T1000 (cell line): ENCODE measurements around the gene RET.

Experiments used
- DNase-seq: peaks from one replicate; lab custom pipeline; 2025; ENCODE audit warnings: mixed read lengths; lab: John Stamatoyannopoulos, UW

RET gene

DNA sequence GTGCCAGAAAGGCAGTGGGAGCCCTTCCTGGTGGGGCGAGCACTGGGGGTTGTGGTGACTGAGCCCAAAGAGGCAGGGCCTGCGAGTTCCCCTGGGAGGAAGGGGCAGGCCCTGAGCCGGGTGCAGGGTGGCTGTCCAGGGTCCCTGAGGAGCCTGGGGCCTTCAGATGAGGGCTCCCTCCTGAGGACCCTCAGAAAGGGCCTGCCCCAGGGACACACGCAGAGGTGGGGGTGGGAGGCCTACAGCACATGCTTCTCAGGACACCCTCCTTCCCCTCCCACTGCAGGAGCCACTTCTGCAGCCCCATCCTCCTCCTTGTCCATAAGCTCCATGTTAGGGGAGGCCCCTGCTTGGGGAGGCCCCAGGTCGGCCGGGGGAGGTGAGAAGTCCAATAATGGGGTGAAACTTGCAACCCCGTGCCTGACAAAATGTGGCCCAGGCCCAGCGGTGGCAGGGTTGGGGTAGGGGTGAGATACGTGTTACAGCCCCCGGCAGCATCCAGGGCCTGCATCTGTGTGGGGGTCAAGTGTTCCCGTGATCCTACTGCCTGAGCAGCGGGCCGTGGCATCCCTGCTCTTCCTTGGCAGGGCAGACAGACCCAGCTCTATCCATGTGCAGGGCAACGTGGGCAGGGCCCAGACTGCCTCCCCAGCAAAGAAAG lies 31.8 kb upstream of the RET start:
- no peak for DNase-seq

DNA sequence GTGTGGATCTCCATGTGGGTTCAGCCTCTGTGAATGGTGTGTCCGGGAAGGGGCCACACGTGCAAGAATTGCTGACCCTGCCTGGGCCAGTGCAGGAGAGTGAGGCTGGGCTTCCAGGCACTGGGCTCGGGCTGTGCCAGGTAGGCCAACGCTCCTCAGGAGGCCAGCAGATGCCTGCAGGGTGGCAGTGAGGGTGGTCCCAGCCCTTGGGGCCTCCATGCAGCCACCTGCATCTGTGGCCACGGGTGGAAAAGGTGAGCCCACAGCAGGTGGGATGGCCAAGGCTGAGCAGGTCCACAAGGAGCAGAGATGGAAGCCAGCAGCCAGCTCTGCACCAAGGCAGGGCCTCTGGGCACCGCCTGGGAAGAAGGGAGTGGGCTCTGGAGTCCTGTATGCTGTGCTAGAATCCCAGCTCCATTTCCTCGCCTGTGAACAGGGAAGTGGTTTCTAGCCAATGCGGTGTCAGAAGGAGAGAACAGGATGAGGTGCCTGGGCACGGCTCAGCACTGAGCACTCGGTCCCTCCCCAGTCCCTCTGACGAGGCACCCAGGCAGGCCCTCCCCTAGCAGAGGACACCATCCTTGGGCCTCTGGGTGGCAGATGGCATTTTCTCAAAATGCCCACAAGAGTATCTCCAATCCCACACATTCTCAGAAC lies 31.1 kb upstream of the RET start:
- DNase-seq = no peak

DNA sequence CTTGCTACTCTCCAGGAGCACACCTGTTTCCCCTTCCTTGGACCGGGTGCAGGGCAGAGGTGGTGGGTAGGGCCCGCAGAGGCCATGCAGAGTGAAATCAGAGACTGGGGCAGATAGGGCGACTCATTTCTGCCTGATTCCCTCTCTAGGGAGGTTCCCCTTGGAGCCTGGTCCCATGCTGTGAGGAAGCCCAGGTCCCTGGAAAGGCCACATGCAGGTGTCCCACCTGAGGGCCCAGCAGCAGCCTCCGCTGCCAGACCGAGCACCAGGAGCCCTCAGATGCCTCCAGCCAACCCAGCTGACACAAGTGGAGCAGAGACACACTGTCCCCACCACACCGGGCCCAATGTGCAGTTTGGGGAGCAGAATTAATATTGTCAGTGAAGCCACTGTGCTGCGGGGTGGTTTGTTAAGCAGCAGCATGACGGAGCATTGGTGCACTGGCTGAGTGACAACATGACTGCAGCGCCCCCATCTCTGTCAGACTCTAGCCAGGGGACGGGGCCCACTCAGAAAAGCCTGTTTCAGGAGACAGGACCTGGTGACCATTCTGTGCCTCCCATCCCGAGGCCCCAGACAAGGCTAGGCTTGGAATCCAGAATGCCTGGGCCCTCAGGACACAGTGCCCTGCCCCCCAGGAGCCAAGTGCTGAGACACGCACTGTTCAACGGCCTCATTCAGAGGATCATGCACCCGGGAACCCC lies 30.4 kb upstream of the RET start:
- DNase-seq = no peak

DNA sequence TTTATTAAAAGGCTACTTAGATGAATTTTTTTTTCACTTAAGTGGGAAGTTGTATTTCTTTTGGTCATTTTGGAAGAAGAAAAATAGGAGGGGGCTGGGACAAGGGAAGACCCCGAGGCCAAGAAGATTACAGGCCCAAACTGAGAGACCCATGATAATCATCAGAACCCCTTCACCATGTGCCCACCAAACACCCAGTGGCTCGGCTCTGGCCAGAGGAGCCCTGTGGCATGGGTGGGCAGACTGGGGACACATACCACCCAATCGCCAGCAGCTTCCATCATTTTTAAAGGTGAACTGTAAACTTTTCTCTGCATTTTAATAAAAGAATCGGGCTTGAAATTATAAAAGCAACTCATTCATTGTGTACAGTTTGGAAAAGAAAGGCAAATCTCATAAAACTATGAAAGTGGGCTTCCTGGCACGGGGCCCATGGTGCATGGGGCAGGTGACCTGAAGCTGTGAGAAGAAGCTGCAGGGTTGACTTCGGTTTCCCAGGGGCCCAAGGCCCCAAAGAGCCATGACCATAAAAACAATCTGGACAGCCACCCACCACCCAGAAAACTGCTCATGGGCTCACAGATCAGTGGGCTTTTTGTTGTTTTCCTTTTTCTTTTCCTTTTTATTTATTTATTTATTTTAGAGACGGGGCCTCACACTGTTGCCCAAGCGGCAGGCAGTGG lies 29.4 kb upstream of the RET start:
- DNase-seq = no peak

DNA sequence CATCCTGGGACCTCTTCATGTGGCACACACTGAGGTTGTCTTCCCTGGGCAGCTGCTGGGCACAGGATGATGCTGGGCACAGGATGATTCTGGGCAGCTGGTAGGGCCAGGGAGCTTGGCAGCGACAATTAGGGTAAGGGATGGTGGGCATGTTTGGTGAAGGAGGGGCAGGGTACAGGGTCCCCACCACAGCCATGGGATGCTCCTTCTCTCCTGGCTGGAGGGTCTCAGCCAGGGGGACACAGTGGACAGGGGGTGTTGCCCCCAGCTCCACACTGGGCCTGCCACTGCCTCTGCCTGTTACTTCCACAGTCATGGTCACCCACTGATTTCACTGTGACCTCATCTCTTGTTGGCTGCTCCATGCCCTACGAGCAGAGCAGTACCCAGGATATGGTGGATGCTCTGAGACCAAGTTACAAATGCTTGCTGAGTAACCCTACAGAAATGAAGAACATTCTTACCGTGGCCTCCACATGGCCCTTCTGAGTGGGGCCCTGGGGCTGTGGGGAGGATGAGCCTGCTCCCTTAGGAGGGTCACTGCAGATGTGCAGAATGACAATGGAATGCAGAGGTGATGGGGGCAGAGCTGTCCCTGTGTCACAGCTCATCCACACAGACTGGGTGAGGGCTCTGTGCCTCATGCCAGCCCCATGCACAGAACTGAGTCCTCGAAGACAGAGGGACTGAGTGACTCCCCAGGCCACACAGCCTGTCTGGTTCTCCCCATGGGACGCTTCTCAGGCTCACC lies 28.4 kb upstream of the RET start:
- no peak for DNase-seq

DNA sequence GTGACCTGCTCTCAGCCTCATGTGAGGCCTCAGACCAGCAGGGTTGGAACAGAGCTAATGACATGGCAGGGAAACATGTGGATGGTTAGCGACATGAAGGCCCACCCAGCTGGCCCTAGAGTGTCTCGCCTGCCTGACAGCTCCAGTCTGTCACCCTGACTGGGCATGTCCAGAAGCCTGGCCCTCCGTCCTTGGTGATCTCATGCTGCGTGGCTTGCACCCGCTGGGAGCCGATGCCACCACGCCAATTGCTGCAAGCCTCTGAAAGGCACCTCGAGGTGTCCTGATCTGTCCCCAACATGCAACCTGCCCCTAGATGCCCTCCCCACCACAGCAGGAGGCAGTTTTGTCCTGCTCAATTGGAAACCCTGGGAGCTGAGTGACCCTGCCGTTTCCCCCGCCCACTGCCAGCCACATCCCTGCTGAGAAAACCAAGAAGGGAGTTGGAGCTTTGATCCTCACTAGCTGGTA lies 27.8 kb upstream of the RET start:
- DNase-seq = no peak

DNA sequence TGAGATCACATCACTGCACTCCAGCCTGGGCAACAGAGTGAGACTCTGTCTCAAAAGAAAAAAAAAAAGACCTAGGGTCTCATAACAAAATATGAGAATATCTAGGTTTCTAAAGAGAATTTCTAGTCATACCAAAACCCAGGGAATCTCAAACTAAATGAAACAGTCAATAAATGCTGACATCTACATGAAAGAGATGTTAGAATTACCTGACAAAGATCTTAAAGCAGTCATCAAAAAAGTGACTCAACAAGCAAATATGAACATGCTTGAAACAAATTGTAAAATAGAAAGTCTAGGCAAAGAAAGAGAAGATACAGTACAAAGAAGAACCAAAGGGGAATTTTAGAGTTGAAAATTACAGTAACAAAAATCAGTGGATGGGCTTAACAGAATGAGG lies 26.9 kb upstream of the RET start:
- DNase-seq = no peak

DNA sequence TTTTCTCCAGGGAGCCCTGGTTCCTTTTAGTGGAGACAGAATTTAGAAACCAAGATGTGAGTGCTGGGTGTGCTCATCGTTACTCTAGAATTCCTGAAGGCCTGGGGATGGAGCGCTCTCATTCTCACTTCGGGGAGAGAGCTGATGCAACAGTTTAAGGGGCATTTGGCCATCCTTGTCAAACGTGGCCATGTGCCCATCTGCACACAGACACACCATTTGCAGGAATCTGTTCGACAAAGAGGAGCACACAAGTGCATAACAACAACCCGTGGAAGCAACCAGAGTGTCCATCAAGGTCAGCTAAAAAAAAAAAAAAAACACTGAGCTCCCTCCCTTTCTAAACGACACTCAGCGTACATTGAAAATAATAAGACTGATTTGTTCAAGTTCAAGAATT lies 23.0 kb upstream of the RET start:
- DNase-seq = no peak

DNA sequence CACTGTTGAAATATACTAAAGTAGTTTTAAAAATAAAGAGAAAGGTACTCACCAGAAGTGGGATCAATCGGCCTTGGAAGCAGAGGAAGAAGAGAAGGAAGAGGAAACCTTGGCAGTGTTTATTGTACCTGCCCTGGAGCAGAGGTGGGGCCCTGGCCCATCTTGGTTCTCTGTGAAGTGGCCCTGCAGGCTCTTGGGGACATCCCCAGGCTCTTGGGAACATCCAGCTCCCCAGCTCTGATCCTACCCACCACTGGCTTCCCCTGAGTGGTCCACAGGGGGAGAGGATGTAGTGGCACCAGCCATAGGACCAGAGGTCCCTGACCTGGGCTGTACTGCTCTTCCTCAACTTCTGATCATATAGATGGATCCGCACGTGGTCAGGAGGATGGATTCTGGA lies 22.3 kb upstream of the RET start:
- DNase-seq = no peak

DNA sequence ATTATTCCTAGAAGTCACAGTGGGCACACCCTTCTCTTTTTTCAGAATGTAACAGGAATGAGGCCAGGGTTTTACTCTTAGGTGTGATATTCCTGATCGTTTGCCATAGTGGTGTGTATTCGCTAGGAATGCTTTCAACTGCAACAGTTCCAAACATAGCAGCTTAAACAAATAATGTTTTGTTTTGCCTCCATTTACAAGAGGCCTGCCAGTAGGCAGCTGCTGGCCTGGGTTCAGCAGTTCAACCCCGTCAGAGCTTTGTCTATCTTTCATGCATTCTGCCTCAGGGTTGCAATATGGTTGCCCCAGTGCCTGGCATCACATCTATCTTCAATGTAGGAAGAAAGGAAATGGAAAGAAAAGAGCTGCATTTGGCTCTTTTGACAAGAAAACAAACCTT lies 21.7 kb upstream of the RET start:
- DNase-seq = no peak

DNA sequence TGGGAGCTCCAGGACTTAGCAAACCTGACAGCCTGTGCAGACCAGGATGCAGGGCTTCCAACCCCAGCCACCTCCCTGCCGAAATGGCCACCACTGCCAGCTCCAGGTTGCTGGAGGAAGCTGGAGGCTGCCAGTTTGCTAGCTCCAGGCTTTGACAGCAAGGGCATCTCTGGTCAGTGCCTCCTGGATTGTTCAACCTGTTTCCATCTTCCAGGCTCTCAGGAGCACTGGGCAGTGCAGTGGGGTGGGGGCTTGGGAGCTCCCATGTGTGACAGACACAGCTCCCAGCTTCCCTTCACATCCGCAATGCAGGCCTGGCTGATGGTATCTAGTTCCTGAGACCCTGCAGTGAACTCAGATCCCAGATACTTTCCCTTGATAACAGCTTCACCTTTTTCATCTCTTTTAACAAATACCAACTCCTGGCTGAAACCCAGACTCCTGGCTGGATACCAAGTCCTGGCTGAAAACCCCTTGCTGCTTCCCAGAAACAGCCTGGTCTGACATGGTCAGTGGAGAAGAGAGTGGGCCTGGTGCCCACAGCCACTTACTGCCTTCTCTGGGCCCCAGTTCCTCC lies 20.8 kb upstream of the RET start:
- no peak for DNase-seq

DNA sequence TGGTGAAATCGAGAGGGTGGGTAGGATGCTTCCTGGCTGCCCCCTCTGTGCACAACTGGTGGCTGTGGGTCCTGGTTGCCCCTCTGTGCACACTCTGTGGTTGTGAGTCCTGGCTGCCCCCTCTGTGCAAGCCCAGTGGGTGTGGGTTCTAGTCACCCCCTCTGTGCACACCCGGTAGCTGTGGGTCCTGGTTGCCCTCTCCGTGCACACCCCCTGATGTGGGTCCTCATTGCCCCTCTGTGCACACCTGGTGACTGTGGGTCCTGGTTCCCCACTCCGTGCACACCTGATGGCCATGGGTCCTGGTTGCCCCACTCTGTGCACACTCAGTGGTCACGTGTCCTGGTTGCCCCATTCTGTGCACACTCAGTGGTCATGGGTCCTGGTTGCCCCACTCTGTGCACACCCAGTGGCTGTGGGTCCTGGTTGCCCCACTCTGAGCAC lies 20.3 kb upstream of the RET start:
- DNase-seq = no peak

DNA sequence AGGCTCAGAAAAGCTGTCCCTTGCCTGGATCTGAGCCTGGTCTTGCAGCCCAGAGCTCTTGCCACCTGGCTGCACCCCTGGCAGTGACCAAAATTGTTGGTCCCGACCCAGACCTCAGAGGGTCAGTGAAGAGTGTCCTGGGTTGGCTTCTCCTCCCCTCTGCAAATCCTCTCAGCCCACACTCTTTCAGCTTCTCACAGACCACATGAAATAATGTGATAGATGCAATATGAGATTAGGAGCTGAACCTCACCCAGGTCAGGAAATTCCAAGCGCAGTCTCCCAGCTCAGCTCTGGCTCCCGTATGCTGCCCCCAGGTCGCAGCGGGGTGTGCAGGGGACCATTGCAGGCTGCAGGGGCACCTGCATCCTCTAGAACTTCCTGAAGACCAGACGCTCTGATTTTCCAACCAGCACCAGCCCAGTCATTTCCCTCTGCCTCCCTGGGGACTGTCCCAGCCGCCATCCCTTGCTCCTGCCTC lies 19.6 kb upstream of the RET start:
- DNase-seq = no peak

DNA sequence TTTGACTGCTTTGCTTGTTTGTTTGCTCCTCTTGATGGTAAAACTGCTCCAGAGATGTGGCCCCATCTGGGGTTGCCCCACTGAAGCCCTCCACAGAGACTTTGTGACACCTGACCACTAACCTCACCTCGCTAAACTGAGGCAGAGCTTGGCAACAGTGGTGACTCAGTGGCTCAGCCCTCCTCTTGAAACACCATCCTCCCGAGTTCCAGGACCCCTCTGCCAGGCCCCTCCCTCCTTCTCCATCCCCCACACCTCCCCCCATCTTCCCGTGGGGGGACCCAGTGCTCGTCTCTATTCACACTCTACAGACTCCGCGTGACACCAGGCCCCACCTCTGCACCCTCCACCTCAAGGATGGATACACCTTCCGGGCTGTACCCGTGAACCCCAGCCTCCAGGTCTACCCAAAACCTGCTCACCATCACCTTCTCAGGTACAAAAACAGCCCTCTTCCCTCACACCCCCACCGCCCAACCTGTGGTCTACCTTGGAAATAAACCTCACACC lies 19.0 kb upstream of the RET start:
- DNase-seq = no peak

DNA sequence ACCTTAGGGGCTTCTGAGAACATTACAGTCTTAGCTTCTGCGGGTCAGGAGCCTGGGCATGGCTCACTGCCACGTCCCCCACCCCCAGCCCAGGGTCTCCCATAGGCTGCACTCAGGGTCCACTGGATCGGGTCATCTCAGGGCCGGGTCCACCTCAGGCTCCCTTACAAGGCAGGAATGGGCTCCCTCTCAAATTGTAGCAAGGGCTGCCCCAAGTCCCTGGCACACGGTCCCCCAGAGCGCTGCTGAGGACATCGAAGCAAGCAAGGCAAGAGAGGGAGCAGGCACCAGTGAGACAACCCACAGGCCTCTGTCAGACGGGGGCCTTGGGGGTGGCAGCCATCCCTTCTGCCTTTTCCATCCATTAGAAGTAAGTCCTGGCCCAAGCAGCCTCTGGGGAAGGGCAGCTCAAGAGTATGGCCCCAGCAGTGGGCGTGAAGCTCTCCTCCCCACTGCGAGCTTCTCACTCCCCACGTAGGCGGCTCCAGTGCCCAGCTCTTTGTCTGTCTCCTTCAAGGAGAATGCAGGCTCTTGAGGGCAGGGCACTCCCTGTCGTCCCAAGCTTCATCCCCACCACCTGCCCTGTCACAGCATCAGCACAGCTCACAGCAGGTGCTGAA lies 18.0 kb upstream of the RET start:
- DNase-seq = no peak

DNA sequence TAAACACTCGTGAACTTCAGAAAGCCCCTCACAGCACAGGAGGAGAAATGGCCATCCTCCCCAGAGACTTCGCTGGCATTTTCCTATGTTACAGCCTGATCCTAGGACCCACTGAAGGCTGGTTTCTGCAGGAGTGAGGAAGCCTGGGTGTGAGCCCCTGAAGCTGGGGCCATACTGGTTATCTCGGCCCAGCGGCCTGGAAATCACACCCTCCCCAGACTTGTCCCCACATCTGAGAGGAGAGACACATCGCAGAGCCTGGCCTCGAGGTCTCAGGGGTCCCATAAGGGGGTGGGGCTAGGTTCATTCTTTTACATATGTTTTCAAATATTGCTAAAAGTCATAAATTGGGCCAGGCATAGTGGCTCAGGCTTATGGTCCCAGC lies 17.5 kb upstream of the RET start:
- DNase-seq = no peak

DNA sequence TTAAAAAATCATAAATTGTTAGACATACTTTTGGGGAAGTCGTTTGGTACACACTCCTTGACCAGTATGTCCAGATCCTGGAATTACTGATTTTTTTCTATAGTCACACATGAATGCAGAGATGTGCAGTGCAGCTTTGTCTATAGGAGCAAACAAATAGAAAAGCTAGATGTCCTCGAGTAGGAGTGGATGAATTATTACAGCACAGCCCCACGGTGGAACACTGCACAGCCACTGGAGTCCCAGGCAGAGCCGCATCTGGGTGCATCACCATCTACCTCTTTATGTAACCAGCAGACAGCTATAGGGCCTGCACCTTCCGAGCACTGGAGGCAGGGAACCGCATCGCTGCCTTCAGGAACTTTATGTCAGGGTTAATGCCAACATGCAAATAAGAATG lies 17.0 kb upstream of the RET start:
- DNase-seq = no peak

DNA sequence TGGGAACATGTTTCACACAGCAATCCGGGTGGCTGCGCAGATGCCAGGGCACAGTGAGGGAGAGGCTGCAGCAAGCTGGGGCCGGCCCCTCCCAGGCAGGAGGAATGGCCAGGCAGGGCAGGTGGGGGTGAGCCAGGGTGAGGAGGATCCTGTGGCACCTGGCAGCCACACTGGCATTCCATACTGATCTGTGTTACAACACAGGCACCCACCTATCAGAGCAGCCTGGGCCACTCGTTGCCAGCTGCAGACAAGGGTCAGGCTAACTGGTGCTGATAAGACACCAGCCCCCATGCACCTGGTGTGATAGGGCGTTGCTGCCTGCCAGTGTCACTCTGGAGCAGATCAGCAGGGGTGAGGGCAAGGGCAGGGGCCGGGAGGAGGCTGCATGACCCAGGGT lies 16.6 kb upstream of the RET start:
- no peak for DNase-seq

DNA sequence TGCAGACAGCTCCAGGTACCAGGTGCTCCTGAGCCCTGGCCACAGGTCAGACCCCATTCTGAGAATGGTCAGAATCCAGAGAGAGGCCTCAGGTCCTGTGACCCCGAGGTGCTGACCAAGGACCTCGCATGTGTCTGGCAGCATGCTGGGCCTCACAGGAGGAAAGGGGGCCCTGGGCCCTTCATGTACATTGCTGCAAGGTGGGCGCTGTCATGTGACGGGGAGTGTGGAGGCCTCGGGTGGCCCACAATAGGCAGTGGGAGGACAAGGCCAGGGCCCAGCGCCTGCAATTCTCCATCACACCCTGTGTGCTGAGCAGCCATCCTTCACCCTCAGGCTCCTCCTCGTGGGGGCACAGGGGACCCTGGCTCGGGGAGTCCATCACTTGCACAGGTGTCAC lies 15.5 kb upstream of the RET start:
- DNase-seq = no peak

DNA sequence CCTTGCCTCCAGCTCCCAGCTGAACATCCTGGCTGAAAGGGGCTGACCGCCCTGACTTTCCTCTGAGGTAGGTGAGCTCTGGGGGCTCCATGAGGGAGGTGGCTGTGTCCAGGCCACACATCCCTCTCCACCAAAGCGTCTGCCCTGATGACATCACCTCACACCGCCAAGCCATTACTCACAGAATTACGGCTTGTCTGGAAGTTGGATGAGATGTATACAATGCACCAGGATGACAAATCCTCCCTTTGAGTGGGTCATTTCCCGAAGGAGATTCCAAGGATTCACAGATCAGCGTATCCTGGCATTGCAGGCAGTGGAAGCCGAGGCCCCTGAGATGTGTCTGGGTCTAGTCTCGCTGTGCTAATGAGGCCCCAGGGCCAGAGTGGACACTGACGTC lies 15.1 kb upstream of the RET start:
- no peak for DNase-seq
